ENCODE data around the gene QDPR.

DNA sequence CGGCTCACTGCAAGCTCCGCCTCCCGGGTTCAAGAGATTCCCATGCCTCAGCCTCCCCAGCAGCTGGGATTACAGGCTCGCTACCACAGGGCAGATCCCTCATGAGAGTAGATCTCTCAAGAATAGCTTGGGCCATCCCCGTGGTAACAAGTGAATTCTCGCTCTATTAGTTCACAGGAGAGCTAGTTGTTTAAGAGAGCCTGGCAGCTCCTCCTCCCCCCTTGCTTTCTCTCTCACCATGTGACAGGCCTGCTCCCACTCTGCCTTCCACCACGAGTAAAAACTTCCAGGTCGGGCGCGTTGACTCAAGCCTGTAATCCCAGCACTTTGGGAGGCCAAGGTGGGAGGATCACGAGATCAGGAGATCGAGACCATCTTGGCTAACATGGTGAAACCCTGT lies 34.8 kb upstream of the QDPR start:
- TF ChIP-seq, protein P1, sequence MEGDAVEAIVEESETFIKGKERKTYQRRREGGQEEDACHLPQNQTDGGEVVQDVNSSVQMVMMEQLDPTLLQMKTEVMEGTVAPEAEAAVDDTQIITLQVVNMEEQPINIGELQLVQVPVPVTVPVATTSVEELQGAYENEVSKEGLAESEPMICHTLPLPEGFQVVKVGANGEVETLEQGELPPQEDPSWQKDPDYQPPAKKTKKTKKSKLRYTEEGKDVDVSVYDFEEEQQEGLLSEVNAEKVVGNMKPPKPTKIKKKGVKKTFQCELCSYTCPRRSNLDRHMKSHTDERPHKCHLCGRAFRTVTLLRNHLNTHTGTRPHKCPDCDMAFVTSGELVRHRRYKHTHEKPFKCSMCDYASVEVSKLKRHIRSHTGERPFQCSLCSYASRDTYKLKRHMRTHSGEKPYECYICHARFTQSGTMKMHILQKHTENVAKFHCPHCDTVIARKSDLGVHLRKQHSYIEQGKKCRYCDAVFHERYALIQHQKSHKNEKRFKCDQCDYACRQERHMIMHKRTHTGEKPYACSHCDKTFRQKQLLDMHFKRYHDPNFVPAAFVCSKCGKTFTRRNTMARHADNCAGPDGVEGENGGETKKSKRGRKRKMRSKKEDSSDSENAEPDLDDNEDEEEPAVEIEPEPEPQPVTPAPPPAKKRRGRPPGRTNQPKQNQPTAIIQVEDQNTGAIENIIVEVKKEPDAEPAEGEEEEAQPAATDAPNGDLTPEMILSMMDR (IDR thresholded peaks at IDR 0.05) = no peak
- TF ChIP-seq, protein P2, sequence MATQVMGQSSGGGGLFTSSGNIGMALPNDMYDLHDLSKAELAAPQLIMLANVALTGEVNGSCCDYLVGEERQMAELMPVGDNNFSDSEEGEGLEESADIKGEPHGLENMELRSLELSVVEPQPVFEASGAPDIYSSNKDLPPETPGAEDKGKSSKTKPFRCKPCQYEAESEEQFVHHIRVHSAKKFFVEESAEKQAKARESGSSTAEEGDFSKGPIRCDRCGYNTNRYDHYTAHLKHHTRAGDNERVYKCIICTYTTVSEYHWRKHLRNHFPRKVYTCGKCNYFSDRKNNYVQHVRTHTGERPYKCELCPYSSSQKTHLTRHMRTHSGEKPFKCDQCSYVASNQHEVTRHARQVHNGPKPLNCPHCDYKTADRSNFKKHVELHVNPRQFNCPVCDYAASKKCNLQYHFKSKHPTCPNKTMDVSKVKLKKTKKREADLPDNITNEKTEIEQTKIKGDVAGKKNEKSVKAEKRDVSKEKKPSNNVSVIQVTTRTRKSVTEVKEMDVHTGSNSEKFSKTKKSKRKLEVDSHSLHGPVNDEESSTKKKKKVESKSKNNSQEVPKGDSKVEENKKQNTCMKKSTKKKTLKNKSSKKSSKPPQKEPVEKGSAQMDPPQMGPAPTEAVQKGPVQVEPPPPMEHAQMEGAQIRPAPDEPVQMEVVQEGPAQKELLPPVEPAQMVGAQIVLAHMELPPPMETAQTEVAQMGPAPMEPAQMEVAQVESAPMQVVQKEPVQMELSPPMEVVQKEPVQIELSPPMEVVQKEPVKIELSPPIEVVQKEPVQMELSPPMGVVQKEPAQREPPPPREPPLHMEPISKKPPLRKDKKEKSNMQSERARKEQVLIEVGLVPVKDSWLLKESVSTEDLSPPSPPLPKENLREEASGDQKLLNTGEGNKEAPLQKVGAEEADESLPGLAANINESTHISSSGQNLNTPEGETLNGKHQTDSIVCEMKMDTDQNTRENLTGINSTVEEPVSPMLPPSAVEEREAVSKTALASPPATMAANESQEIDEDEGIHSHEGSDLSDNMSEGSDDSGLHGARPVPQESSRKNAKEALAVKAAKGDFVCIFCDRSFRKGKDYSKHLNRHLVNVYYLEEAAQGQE (IDR thresholded peaks at IDR 0.05; ENCODE audit: insufficient read depth in 1 of 2, low read depth in 2 of 2, low read length in 1 of 2) = no peak
- no peak for TF ChIP-seq POLR2AphosphoS5 (IDR thresholded peaks at IDR 0.05; ENCODE audit: low read depth, low read length)

Measured in Panc1 (cell line).